Keratinocyte (primary cell): Measurements from ENCODE around the gene TAS2R40.

Experiments used
- EZH2 ChIP-seq: IDR thresholded peaks from one replicate; pipeline ENCODE4 v1.6.1; 2012; ENCODE audit warnings: inconsistent platforms, mild to moderate bottlenecking, low read length, moderate library complexity
- TF ChIP-seq, protein P1 (sequence below), 3 experiments: IDR thresholded peaks in 1 of 3; conservative IDR thresholded peaks in 1 of 3; optimal IDR thresholded peaks in 1 of 3; 2 replicates in 2 of 3; 3 replicates in 1 of 3; pipeline versions ENCODE3 to v1.5.1; 2011; ENCODE audit warnings: low read length in 3 of 3, mild to moderate bottlenecking in 3 of 3, moderate library complexity in 2 of 3, control low read depth in 1 of 3, inconsistent platforms in 1 of 3; ENCODE audit not compliant: insufficient read depth in 2 of 3; ENCODE audit errors: extremely low read depth in 1 of 3

- TF ChIP-seq, protein P1, sequence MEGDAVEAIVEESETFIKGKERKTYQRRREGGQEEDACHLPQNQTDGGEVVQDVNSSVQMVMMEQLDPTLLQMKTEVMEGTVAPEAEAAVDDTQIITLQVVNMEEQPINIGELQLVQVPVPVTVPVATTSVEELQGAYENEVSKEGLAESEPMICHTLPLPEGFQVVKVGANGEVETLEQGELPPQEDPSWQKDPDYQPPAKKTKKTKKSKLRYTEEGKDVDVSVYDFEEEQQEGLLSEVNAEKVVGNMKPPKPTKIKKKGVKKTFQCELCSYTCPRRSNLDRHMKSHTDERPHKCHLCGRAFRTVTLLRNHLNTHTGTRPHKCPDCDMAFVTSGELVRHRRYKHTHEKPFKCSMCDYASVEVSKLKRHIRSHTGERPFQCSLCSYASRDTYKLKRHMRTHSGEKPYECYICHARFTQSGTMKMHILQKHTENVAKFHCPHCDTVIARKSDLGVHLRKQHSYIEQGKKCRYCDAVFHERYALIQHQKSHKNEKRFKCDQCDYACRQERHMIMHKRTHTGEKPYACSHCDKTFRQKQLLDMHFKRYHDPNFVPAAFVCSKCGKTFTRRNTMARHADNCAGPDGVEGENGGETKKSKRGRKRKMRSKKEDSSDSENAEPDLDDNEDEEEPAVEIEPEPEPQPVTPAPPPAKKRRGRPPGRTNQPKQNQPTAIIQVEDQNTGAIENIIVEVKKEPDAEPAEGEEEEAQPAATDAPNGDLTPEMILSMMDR (optimal IDR thresholded peaks at IDR 0.05 in 1 of 3, IDR thresholded peaks at IDR 0.05 in 1 of 3, conservative IDR thresholded peaks at IDR 0.05 in 1 of 3; ENCODE audit: extremely low read depth in 1 of 3, insufficient read depth in 2 of 3, low read length in 3 of 3): peak in 2 of 3 experiments; percentile 7 to 15
- TF ChIP-seq EZH2: no peak
Measured at GRCh38 chr7:143256325-143256724, 34.5 kb downstream of the TAS2R40 start.
